HFF-Myc (cell line): Measurements from ENCODE around the gene SRGAP3.
A peak's percentile ranks its signal among the peaks of the same experiment; 100 is the strongest.

Source experiments
- DNase-seq: peaks from one replicate; pipeline ENCODE4 v3.0.0-alpha.2; 2011; ENCODE audit warnings: low read depth; ENCODE audit errors: extremely low read depth
- H3K4me3 ChIP-seq: replicated peaks from 2 replicates; pipeline ENCODE4 v1.5.1; 2011; ENCODE audit warnings: low read depth, mild to moderate bottlenecking, control low read depth, low read length
- CTCF ChIP-seq: IDR thresholded peaks from 2 replicates; pipeline ENCODE4 v1.5.1; 2012; ENCODE audit warnings: mild to moderate bottlenecking, low read depth, low read length, control low read depth; ENCODE audit errors: missing control alignments

SRGAP3 gene

GRCh38 chr3:8932507-8932906 lies 316.9 kb downstream of the SRGAP3 start:
- no peak for DNase-seq
- no peak overlapping the region for H3K4me3 ChIP-seq
- TF ChIP-seq CTCF, result no peak

GRCh38 chr3:8931342-8931741 lies 318.1 kb downstream of the SRGAP3 start:
- no peak for TF ChIP-seq CTCF
- H3K4me3 ChIP-seq, result peak overlapping the region; percentile 14; the same call in 1 of the 2 replicates
- no peak for DNase-seq
